Calu3 (cell line): ENCODE results near the gene TMEM234. TPM values are rescaled to one million over a fixed set of nuclear protein-coding genes. Genes with fewer than 3 reads are reported as not detected.
A peak's percentile ranks its signal among the peaks of the same experiment; 100 is the strongest.

Experiments
- Bru-seq: library from RNA; stranded (reverse); fragments of 400-500 nt; gene quantifications from one replicate; lab custom pipeline; 2021; lab: Mats Ljungman, UMichigan
- BruChase-seq, 2 experiments: library from RNA; stranded (reverse); fragments of 400-500 nt; gene quantifications; one replicate each; lab custom pipeline; 2021; lab: Mats Ljungman, UMichigan
- BruUV-seq: library from RNA; stranded (reverse); fragments of 400-500 nt; replicated peaks from 2 replicates; lab custom pipeline; 2021; lab: Mats Ljungman, UMichigan
- CTCF ChIA-PET: fragments of 300-600 bp; sonication (Branson Sonifier 250); formaldehyde crosslinking; loops from one replicate; lab custom pipeline; 2022; ENCODE audit warnings: antibody characterized with exemption; lab: Charles Lee
- DNase-seq: peaks from one replicate; pipeline ENCODE4 v3.0.0; 2022
- H3K27ac Mint-ChIP-seq: one replicate; pipeline ENCODE4 v1.8.0; 2022; ENCODE audit warnings: mixed read lengths; ENCODE audit not compliant: unreplicated experiment
- H3K27me3 Mint-ChIP-seq: one replicate; pipeline ENCODE4 v1.8.0; 2022; ENCODE audit warnings: mixed read lengths; ENCODE audit not compliant: unreplicated experiment
- H3K36me3 Mint-ChIP-seq: one replicate; pipeline ENCODE4 v1.8.0; 2022; ENCODE audit warnings: mild to moderate bottlenecking, moderate library complexity, mixed read lengths; ENCODE audit not compliant: insufficient read depth, unreplicated experiment
- H3K4me1 Mint-ChIP-seq: one replicate; pipeline ENCODE4 v1.8.0; 2022; ENCODE audit warnings: mild to moderate bottlenecking, low read depth, mixed read lengths; ENCODE audit not compliant: unreplicated experiment
- H3K4me3 Mint-ChIP-seq: one replicate; pipeline ENCODE4 v1.8.0; 2022; ENCODE audit warnings: mild to moderate bottlenecking, low read depth, moderate library complexity, mixed read lengths; ENCODE audit not compliant: unreplicated experiment
- H3K9me3 Mint-ChIP-seq: one replicate; pipeline ENCODE4 v1.8.0; 2022; ENCODE audit warnings: low read depth, mixed read lengths; ENCODE audit not compliant: unreplicated experiment
- CTCF ChIP-seq: fragments of 200-600 bp; IDR thresholded peaks from one replicate; pipeline ENCODE4 v1.8.0; 2022; ENCODE audit warnings: antibody characterized with exemption; ENCODE audit not compliant: unreplicated experiment
- intact Hi-C: fragments of 100-400 bp; cut with micrococcal nuclease; formaldehyde crosslinking; loops from one replicate; pipeline ENCODE4 v1.10.0; 2022; ENCODE audit not compliant: unreplicated experiment
- long read RNA-seq: library from polyadenylated mRNA; stranded (forward); transcript quantifications from one replicate; pipeline ENCODE4 v2.0.0, GENCODE V29; 2022
- total RNA-seq: library from RNA; stranded (reverse); gene quantifications from 2 replicates; pipeline ENCODE4 v1.2.3, GENCODE V29; 2022

The TMEM234 gene
- total RNA-seq, result 31.6 and 35.5 TPM in 2 replicates
- percentile 78 among the genes with signal in this experiment for Bru-seq, nascent RNA
- percentile 75 among the genes with signal in this experiment for BruChase-seq, experiment 1, labeled RNA remaining after a 6-hour chase
- BruChase-seq, experiment 2, labeled RNA remaining after a 2-hour chase, result percentile 72 among the genes with signal in this experiment
- long read RNA-seq, transcript TMEM234-201 (5 exons, 1,082 nt), result major isoform, 9 of 27 reads
- long read RNA-seq, partial matches to known transcripts, result 7 of 27 reads
- long read RNA-seq, other reads (novel, unspliced or antisense), result 9 of 27 reads

- CTCF ChIA-PET, result no interaction called here
- Mint-ChIP-seq H3K4me3 (peak within 1 kb of the TSS; percentile 85), H3K4me1 (peaks cover 24% of the 10 kb centered on the region)
Observed at GRCh38 chr1:32221980-32222755, at the start of gene TMEM234, which contains the start of gene EIF3I. Gene TMEM234 (minus strand): TSS chr1:32222353. CDS start chr1:32222322, 31 bp downstream. Gene EIF3I (plus strand): TSS chr1:32222407. CDS start chr1:32222442, 35 bp downstream.

GRCh38 chr1:32269744-32270143, 47.6 kb upstream of the TMEM234 start:
- no peak for DNase-seq
- CTCF ChIA-PET, result interaction anchor here (0.6 to 1.7 kb wide), 2 partner anchors 10 to 14 kb away, joined by 3 to 8 read pairs; no protein-coding TSS in a partner anchor
- no TSS peak for BruUV-seq
- H3K4me3 Mint-ChIP-seq, result no peak overlapping the region
- H3K4me1 Mint-ChIP-seq, result peaks cover 37% of the 10 kb centered on the region
- peaks cover 5% of the 10 kb centered on the region for H3K36me3 Mint-ChIP-seq
- H3K27me3 Mint-ChIP-seq, result peaks cover 23% of the 10 kb centered on the region
- intact Hi-C loops, result no loop called here
- H3K27ac Mint-ChIP-seq, result no peak overlapping the region
- TF ChIP-seq CTCF, result no peak
- H3K9me3 Mint-ChIP-seq, result no peaks in the 10 kb centered on the region

More at GRCh38 chr1:32221980-32222755, at the start of gene TMEM234, which contains the start of gene EIF3I:
- peak; percentile 90 for DNase-seq
- TF ChIP-seq CTCF, result no peak
- peaks cover 70% of the 10 kb centered on the region for H3K36me3 Mint-ChIP-seq
- intact Hi-C loops, result no loop called here
- no peaks in the 10 kb centered on the region for H3K9me3 Mint-ChIP-seq
- peak within 1 kb of the TSS; percentile 77 for H3K27ac Mint-ChIP-seq
- H3K27me3 Mint-ChIP-seq, result no peaks in the 10 kb centered on the region
- no TSS peak for BruUV-seq

GRCh38 chr1:32266921-32267591, 44.9 kb upstream of the TMEM234 start:
- BruUV-seq, result no TSS peak
- Mint-ChIP-seq H3K9me3 (no peaks in the 10 kb centered on the region), H3K4me1 (peaks cover 17% of the 10 kb centered on the region), H3K27me3 (peaks cover 5% of the 10 kb centered on the region), H3K4me3 (no peak overlapping the region), H3K36me3 (no peaks in the 10 kb centered on the region), H3K27ac (peak overlapping the region; percentile 2)
- CTCF ChIA-PET, result no interaction called here
- no peak for DNase-seq
- intact Hi-C loops, result no loop called here
- TF ChIP-seq CTCF, result no peak

GRCh38 chr1:32265846-32266245, 43.7 kb upstream of the TMEM234 start:
- TF ChIP-seq CTCF, result no peak
- H3K36me3 Mint-ChIP-seq, result no peaks in the 10 kb centered on the region
- peaks cover 17% of the 10 kb centered on the region for H3K4me1 Mint-ChIP-seq
- intact Hi-C loops, result no loop called here
- no peaks in the 10 kb centered on the region for H3K27me3 Mint-ChIP-seq
- CTCF ChIA-PET, result interaction anchor here (0.6 kb wide), 1 partner anchor 38 kb away, joined by 3 read pairs; no protein-coding TSS in a partner anchor
- DNase-seq, result no peak
- H3K4me3 Mint-ChIP-seq, result no peak overlapping the region
- H3K27ac Mint-ChIP-seq, result no peak overlapping the region
- no TSS peak for BruUV-seq
- H3K9me3 Mint-ChIP-seq, result no peaks in the 10 kb centered on the region
